A549 (cell line): Measurements from ENCODE around the gene KRT14. TPM values are rescaled to one million over a fixed set of nuclear protein-coding genes. Genes with fewer than 3 reads are reported as not detected.
A peak's percentile ranks its signal among the peaks of the same experiment; 100 is the strongest.

ENCODE experiments used
- ATAC-seq, 2 experiments: fragments of 200-7000 bp in 1 of 2; fragments of >200 bp in 1 of 2; cut with Nextera tagmentation in 1 of 2; cut with Tn5 transposase in 1 of 2; 3 replicates each; pipeline versions ENCODE4 v1.8.0 to v1.9.1; 2018 to 2020; ENCODE audit warnings: mild to moderate bottlenecking in 1 of 2, moderate library complexity in 1 of 2
- CTCF ChIA-PET: fragments of 300-600 bp; sonication (Branson Sonifier 250); formaldehyde crosslinking; extraction: SDS; loops from one replicate; lab custom pipeline; 2021; ENCODE audit warnings: antibody characterized with exemption, inconsistent platforms; lab: Yijun Ruan, JAX
- POLR2A ChIA-PET: fragments of 350-600 bp; formaldehyde crosslinking; extraction: SDS; loops from one replicate; lab custom pipeline; 2021; ENCODE audit warnings: antibody characterized with exemption, inconsistent platforms; lab: Yijun Ruan, JAX
- DNase-seq, 2 experiments: peaks; one replicate each; pipeline versions ENCODE4 v3.0.0 to v3.0.0-alpha.2; 2011 to 2016; ENCODE audit warnings: low read depth in 1 of 2, low spot score in 1 of 2
- FAIRE-seq: peaks from 2 replicates; lab custom pipeline; 2011; peaks lifted over from hg19 to GRCh38; lab: Jason Lieb, UNC
- H3K27ac ChIP-seq, 2 experiments: fragments of >200 bp; sonication (Bioruptor Twin); formaldehyde crosslinking; 3 replicates each; pipeline ENCODE4 v1.5.1; 2016 to 2017
- H3K4me1 ChIP-seq: fragments of >200 bp; sonication (Bioruptor Twin); formaldehyde crosslinking; 3 replicates; pipeline ENCODE4 v1.6.1; 2016
- H3K4me2 ChIP-seq: fragments of >200 bp; sonication (Bioruptor Twin); formaldehyde crosslinking; 3 replicates; pipeline ENCODE4 v1.6.1; 2016
- H3K4me3 ChIP-seq: fragments of >200 bp; sonication (Bioruptor Twin); formaldehyde crosslinking; 3 replicates; pipeline ENCODE4 v1.5.1; 2016
- H3K9me3 ChIP-seq: fragments of >200 bp; sonication (Bioruptor Twin); formaldehyde crosslinking; 3 replicates; pipeline ENCODE4 v1.6.1; 2016
- CHD2 ChIP-seq: fragments of 150-350 bp; IDR thresholded peaks from 2 replicates; pipeline ENCODE4 v1.6.1; 2014; ENCODE audit warnings: low read length; ENCODE audit not compliant: partially characterized antibody
- CHD4 ChIP-seq: fragments of 200-600 bp; sonication (generic); IDR thresholded peaks from 2 replicates; pipeline ENCODE4 v1.6.1; 2016; ENCODE audit warnings: antibody characterized with exemption, mild to moderate bottlenecking, borderline replicate concordance
- ELK1 ChIP-seq: fragments of 150-350 bp; IDR thresholded peaks from 2 replicates; pipeline ENCODE4 v1.6.1; 2014; ENCODE audit warnings: low read depth, mild to moderate bottlenecking, low read length
- FOSB ChIP-seq: fragments of 250-450 bp; sonication (Bioruptor Pico); IDR thresholded peaks from 2 replicates; pipeline ENCODE4 v1.5.0; 2020; ENCODE audit warnings: mild to moderate bottlenecking, moderate library complexity
- FOSL2 ChIP-seq, 2 experiments: fragments of 450-650 bp in 1 of 2; fragments of >200 bp in 1 of 2; sonication (Bioruptor Twin) in 1 of 2; formaldehyde crosslinking; IDR thresholded peaks; 2 replicates each; pipeline versions ENCODE4 v1.5.0 to v1.6.1; 2016 to 2020; ENCODE audit warnings: mild to moderate bottlenecking in 1 of 2, moderate library complexity in 1 of 2
- FOXS1 ChIP-seq: fragments of 250-450 bp; sonication (Bioruptor Pico); IDR thresholded peaks from 2 replicates; pipeline ENCODE4 v1.5.0; 2020; ENCODE audit warnings: mild to moderate bottlenecking, moderate library complexity
- HDAC2 ChIP-seq: fragments of 200-600 bp; sonication (generic); IDR thresholded peaks from 2 replicates; pipeline ENCODE4 v1.6.1; 2016
- HMGXB4 ChIP-seq: fragments of 250-450 bp; sonication (Bioruptor Pico); IDR thresholded peaks from 2 replicates; pipeline ENCODE4 v1.5.0; 2021; ENCODE audit warnings: mild to moderate bottlenecking, moderate library complexity, borderline replicate concordance
- HOXB13 ChIP-seq: fragments of 250-450 bp; sonication (Bioruptor Pico); IDR thresholded peaks from 2 replicates; pipeline ENCODE4 v1.5.0; 2020; ENCODE audit warnings: low read depth, mild to moderate bottlenecking, moderate library complexity
- MAFK ChIP-seq: fragments of 450-650 bp; IDR thresholded peaks from 2 replicates; pipeline ENCODE4 v1.6.1; 2014; ENCODE audit not compliant: partially characterized antibody
- MAZ ChIP-seq: fragments of 150-350 bp; IDR thresholded peaks from 2 replicates; pipeline ENCODE4 v1.6.1; 2014; ENCODE audit warnings: antibody characterized with exemption, low read depth, low read length, borderline replicate concordance
- NPAS2 ChIP-seq: fragments of 250-450 bp; sonication (Bioruptor Pico); IDR thresholded peaks from 2 replicates; pipeline ENCODE4 v1.8.0; 2022; ENCODE audit warnings: mild to moderate bottlenecking, moderate library complexity, borderline replicate concordance
- NR3C1 ChIP-seq: fragments of >200 bp; sonication (Bioruptor Twin); formaldehyde crosslinking; IDR thresholded peaks from 3 replicates; pipeline ENCODE4 v1.6.1; 2017
- POLR2AphosphoS2 ChIP-seq: conservative IDR thresholded peaks from 2 replicates; pipeline ENCODE4 v1.6.1; 2012; ENCODE audit warnings: low read length, improper control_type of control experiment, inconsistent platforms
- SMC3 ChIP-seq: fragments of >200 bp; sonication (Bioruptor Twin); formaldehyde crosslinking; IDR thresholded peaks from 3 replicates; pipeline ENCODE4 v1.6.1; 2018; ENCODE audit warnings: inconsistent platforms
- SREBF2 ChIP-seq: fragments of 450-650 bp; IDR thresholded peaks from 2 replicates; pipeline ENCODE4 v1.6.1; 2014; ENCODE audit warnings: mild to moderate bottlenecking, moderate library complexity
- ZC3H11A ChIP-seq: fragments of 450-650 bp; IDR thresholded peaks from 2 replicates; pipeline ENCODE4 v1.6.1; 2014; ENCODE audit warnings: antibody characterized with exemption, mild to moderate bottlenecking
- ZFP36 ChIP-seq: fragments of 450-650 bp; IDR thresholded peaks from 2 replicates; pipeline ENCODE4 v1.6.1; 2014; ENCODE audit warnings: borderline replicate concordance; ENCODE audit not compliant: partially characterized antibody
- WGBS: methylation state at CpG from one replicate; pipeline ENCODE4 v1.1.6; 2017; ENCODE audit errors: missing lambda C conversion rate; 5-methylcytosine and 5-hydroxymethylcytosine counted together
- polyA plus RNA-seq, 4 experiments: library from polyadenylated mRNA; depleted of rRNA in 3 of 4; stranded (reverse); fragments of >200 nt; fragmentation: RNase III in 1 of 4; extraction: RNeasy Plus Mini Kit Qiagen cat#74134 plus additional on column Dnase treatment in 1 of 4; gene quantifications; 2 replicates in 3 of 4; 3 replicates in 1 of 4; pipeline ENCODE4 v1.2.3, GENCODE V29; 2011 to 2017

The KRT14 gene
- polyA plus RNA-seq, 2 of the 4 experiments (the other 2 are of a cell fraction) = 0.04 to 0.10 TPM

- TF ChIP-seq POLR2AphosphoS2 = no peak
Measured at GRCh38 chr17:41600318-41600717, 13.6 kb upstream of the KRT14 start (continued).

GRCh38 chr17:41599680-41600079 lies 13.0 kb upstream of the KRT14 start:
- H3K4me3 ChIP-seq = no peak overlapping the region
- no peak overlapping the region for H3K4me2 ChIP-seq
- H3K4me1 ChIP-seq = no peaks in the 10 kb centered on the region
- H3K9me3 ChIP-seq = no peaks in the 10 kb centered on the region
- DNase-seq (no peak), FAIRE-seq (no peak), ATAC-seq (peak in 1 of 2 experiments; percentile 35; a peak in 3 of 6 replicates)
- TF ChIP-seq SMC3 (no peak), ZC3H11A (no peak), CHD4 (no peak), SREBF2 (no peak), FOSB (CRISPR knock-in tag) (no peak), NR3C1 (no peak), MAZ (no peak), HMGXB4 (CRISPR knock-in tag) (no peak), FOSL2 (IDR thresholded peaks at IDR 0.05) (no peak), FOSL2 (CRISPR knock-in tag; IDR thresholded peaks at IDR 0.05) (no peak), CHD2 (no peak), MAFK (no peak)
- CTCF ChIA-PET = interaction anchor here (0.7 to 1.8 kb wide), 3 partner anchors 21 to 51 kb away, joined by 3 to 6 read pairs (median 4); no protein-coding TSS in a partner anchor
- 65% methylated on average over 1 of the region's 1 CpG for WGBS
- POLR2A ChIA-PET = interaction anchor here (0.9 kb wide), 1 partner anchor 89 kb away, joined by 3 read pairs; no protein-coding TSS in a partner anchor
- no peak overlapping the region for H3K27ac ChIP-seq

- ChIA-PET POLR2A (no interaction called here), CTCF (interaction anchor here (1.0 to 3.3 kb wide), 6 partner anchors 16 to 67 kb away, joined by 3 to 18 read pairs (median 6); no protein-coding TSS in a partner anchor)
- no peak overlapping the region for H3K4me3 ChIP-seq
- H3K9me3 ChIP-seq = no peaks in the 10 kb centered on the region
- H3K4me2 ChIP-seq = no peak overlapping the region
- FAIRE-seq = no peak
- H3K4me1 ChIP-seq = no peaks in the 10 kb centered on the region
- TF ChIP-seq ZC3H11A (no peak), HDAC2 (no peak), ELK1 (no peak), HOXB13 (CRISPR knock-in tag) (no peak), NPAS2 (CRISPR knock-in tag) (no peak), ZFP36 (no peak)
- no peak for DNase-seq
- 55% methylated on average over 8 of the region's 8 CpGs for WGBS
- no peak for ATAC-seq
- no peak overlapping the region for H3K27ac ChIP-seq
Measured at GRCh38 chr17:41595585-41595984, 8.9 kb upstream of the KRT14 start.

GRCh38 chr17:41594363-41594915 lies 7.7 kb upstream of the KRT14 start:
- WGBS = 17% methylated on average over 3 of the region's 3 CpGs
- Histone ChIP-seq H3K9me3 (no peaks in the 10 kb centered on the region), H3K27ac (no peak overlapping the region), H3K4me1 (no peaks in the 10 kb centered on the region), H3K4me3 (no peak overlapping the region)
- POLR2A ChIA-PET = no interaction called here
- no peak for DNase-seq
- TF ChIP-seq FOXS1 (CRISPR knock-in tag) = no peak
- TF ChIP-seq, all 56 proteins: peak for 0
- no peak for ATAC-seq
- H3K4me2 ChIP-seq = no peak overlapping the region
- CTCF ChIA-PET = interaction anchor here (0.8 to 3.3 kb wide), 14 partner anchors 11 to 890 kb away, joined by 3 to 18 read pairs (median 6); partner anchors contain the start of gene KRT24
- FAIRE-seq = no peak
